GM21528 (cell line): Measurements from ENCODE around the gene ADGRG7.

Source experiments
- ATAC-seq: cut with Tn5 transposase; IDR thresholded peaks from one replicate; pipeline ENCODE4 v1.9.1; 2021; ENCODE audit warnings: mild to moderate bottlenecking, moderate library complexity; ENCODE audit not compliant: unreplicated experiment, low FRiP score

Gene ADGRG7

DNA sequence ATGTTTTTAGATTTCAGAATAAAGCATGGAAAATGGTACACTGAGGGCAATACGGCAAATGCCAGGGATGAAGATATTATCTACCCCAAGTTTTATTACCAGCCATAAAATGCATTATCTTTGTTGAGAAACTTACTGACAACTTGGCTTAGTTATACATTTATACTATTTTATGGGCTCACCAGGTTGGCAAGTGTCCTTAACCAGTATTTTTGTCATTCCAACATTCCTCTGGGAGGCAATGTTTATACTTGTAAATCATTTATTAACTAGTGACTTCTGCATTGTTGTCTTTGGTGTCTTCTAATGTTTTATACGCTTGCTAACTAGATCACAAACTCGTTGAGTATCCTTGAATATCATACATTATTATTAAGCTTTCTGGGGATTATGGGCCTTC, 18.0 kb upstream of the ADGRG7 start:
- no peak for ATAC-seq

- no peak for ATAC-seq
These were observed 9.0 kb upstream of the ADGRG7 start for GRCh38 chr3:100600181-100601042.

GRCh38 chr3:100602506-100603444, 6.6 kb upstream of the ADGRG7 start:
- ATAC-seq: no peak

- ATAC-seq: no peak
These were observed 5.9 kb upstream of the ADGRG7 start for GRCh38 chr3:100603469-100603868.

- no peak for ATAC-seq
These were observed 4.0 kb upstream of the ADGRG7 start for GRCh38 chr3:100605358-100605757.

GRCh38 chr3:100606894-100607512, 2.4 kb upstream of the ADGRG7 start:
- ATAC-seq: peak; percentile 76

GRCh38 chr3:100609963-100610362, 562 bp downstream of the ADGRG7 start:
- ATAC-seq: no peak

GRCh38 chr3:100611221-100611620, 1.8 kb downstream of the ADGRG7 start:
- no peak for ATAC-seq

- ATAC-seq: no peak
These were observed 4.5 kb downstream of the ADGRG7 start for GRCh38 chr3:100613721-100614390.

GRCh38 chr3:100614941-100615340, 5.5 kb downstream of the ADGRG7 start:
- no peak for ATAC-seq

- ATAC-seq: no peak
These were observed 6.3 kb downstream of the ADGRG7 start for GRCh38 chr3:100615684-100616083.

GRCh38 chr3:100621251-100621650, 11.8 kb downstream of the ADGRG7 start:
- no peak for ATAC-seq

DNA sequence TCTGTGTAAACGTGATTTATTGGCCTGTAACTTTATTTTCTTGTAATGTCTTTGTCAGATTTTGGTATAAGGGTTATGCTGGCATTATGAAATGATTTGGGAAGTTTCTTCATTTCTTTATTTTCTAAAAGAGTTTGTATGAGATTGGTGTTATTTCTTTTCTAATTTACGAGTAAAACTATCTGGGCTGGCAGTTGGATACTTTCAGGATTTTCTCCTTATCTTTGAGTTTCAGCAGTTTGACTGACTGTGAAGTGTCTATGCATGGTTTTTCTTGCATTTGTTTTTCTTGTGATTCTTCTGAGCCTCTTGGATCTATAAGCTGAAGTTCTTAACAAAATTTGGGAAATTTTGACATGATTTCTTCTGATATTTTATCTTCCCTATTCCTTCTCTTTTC, 18.1 kb downstream of the ADGRG7 start:
- ATAC-seq: no peak

DNA sequence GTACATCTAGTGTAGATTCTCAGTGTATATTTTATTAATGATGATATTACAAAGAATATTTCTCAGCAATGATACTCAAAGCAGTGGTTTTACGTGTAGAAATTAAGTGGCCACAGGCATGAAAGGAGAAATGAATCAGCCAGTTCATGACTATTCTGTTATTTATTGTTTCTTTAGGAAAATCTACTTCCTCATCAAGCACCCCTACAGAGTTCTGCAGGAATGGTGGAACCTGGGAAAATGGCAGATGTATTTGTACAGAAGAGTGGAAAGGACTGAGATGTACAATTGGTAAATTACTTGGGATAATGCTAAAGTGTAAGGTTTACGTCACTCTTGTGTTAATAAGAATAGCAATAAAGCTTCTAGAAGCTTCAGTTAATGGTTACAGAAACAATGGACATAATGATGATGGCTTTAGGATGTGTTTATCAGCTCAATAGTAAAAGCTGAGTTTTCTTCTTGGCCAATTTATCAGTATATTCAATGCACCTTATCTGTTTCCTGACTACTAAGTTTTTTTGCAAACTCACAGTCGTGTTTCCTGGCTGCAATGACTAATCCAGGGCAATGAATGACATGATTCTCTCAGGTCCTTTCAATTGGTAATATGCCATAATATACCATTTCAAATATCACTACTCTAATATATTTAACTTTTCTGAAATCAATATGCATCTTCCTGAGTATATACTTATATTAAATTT, 20.2 kb downstream of the ADGRG7 start:
- no peak for ATAC-seq

DNA sequence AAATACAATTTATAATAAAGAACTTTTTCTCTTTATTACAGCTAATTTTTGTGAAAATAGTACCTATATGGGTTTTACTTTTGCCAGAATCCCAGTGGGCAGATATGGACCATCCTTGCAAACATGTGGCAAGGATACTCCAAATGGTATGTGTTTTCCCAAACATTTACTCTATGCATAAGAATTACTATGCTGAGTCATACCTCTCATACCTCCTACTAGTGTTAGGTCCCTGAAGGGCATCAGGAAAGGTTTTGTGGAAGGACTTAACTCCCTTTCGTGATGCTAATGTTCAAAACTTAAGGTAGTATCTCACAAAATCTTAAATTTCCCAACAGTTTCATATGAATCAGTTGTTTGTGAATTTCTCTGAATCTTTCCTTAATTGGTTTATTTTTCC, 21.3 kb downstream of the ADGRG7 start:
- no peak for ATAC-seq

GRCh38 chr3:100631236-100631635, 21.8 kb downstream of the ADGRG7 start:
- no peak for ATAC-seq

- ATAC-seq: no peak
These were observed 25.3 kb downstream of the ADGRG7 start for GRCh38 chr3:100634493-100635272.

GRCh38 chr3:100635273-100635701, 25.9 kb downstream of the ADGRG7 start:
- ATAC-seq: no peak

DNA sequence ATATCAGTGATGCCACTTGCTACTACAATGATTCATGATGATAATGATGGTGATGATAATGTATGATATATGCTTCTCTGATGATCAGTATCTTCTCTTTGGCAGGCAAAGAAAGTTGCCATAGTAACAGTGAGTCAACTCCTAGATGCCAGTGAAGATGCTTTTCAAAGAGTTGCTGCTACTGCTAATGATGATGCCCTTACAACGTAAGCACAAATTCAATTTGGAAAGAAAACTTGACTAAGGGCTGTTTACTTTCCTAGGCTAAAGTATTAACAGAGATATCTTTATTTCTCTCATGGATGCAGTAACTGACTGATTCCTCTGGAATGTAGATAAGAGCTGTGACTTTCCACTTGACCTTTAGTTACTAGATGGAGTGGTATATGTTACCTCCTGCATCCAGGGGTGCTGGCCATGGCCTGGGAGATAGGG, 27.8 kb downstream of the ADGRG7 start:
- no peak for ATAC-seq
